IMR-90 (cell line): ENCODE data around the gene AIP.

Experiments used
- BHLHE40 ChIP-seq: fragments of 150-350 bp; IDR thresholded peaks from 2 replicates; pipeline ENCODE4 v1.6.1; 2016; ENCODE audit warnings: mild to moderate bottlenecking, low read depth, low read length
- CTCF ChIP-seq: conservative IDR thresholded peaks from 2 replicates; pipeline ENCODE4 v1.5.1; 2012; ENCODE audit warnings: mild to moderate bottlenecking, low read depth, low read length, improper control_type of control experiment
- ELK1 ChIP-seq: fragments of 150-350 bp; IDR thresholded peaks from 2 replicates; pipeline ENCODE4 v1.6.1; 2016; ENCODE audit warnings: low read depth, mild to moderate bottlenecking, low read length, moderate library complexity, borderline replicate concordance
- POLR2A ChIP-seq: IDR thresholded peaks from 2 replicates; pipeline ENCODE4 v1.6.1; 2012; ENCODE audit warnings: mild to moderate bottlenecking, low read depth, low read length
- RFX5 ChIP-seq: IDR thresholded peaks from 2 replicates; pipeline ENCODE4 v1.8.0; 2012; ENCODE audit warnings: low read depth, mild to moderate bottlenecking, low read length, moderate library complexity
- USF2 ChIP-seq: fragments of 150-350 bp; IDR thresholded peaks from 2 replicates; pipeline ENCODE4 v1.6.1; 2017; ENCODE audit warnings: mild to moderate bottlenecking, antibody characterized with exemption, low read length, low read depth

DNA sequence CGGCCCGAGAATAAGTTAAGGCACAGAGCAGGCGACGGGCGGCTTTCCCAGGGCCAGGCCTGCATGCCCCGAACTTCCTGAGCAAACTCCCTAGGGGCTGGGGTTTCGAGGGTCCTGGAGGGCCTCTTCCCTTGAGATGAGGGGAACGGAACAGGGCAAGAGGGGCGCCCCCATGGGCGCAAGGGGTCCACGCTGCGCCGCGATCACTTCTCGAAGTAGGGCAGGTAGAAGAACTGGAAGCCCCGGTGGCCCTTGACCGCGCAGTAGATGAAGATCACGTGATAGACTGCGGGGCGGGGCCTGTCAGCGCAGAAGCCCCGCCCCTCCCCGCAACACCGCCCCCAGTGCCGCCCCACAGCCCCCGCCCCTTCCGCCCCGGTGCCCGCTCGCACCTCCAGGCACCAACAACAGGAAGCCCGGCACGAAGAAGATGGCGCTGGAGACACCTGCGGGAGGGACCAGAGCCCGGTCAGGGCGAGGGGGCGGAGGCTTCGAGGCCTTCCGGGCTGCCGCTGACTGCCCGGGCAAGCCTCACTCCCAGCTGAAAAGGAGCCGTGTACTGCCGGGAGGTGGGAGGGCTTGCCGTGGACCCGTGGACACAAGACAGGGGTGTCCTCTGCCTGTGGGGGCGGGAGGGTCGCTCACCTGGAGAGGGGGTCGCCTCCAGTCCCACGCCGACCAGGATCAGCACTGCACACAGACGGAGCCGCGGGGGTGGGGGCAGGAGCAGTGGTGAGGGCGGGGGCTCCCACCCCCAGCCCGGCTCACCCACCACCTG is 18.2 kb upstream of the AIP start:
- no peak for TF ChIP-seq CTCF
- TF ChIP-seq ELK1: no peak
- TF ChIP-seq BHLHE40: no peak
- TF ChIP-seq POLR2A: no peak; the same call in 1 of the 2 replicates
- TF ChIP-seq USF2: peak; percentile 81
- no peak for TF ChIP-seq RFX5
